Embryonic facial prominence (tissue), 1 donor: Measurements from ENCODE around the gene TXNL4A.

ENCODE experiments used
- DNase-seq: peaks from one replicate; pipeline ENCODE4 v3.0.0-alpha.2; 2016; ENCODE audit errors: extremely low spot score

Gene TXNL4A

GRCh38 chr18:79949697-79950487 is 38.5 kb downstream of the TXNL4A start:
- no peak for DNase-seq

- no peak for DNase-seq
These were observed 39.5 kb downstream of the TXNL4A start for GRCh38 chr18:79948719-79949411.

- DNase-seq, result no peak
These were observed 40.3 kb downstream of the TXNL4A start for GRCh38 chr18:79947881-79948610.

- DNase-seq, result no peak
These were observed 41.2 kb downstream of the TXNL4A start for GRCh38 chr18:79947054-79947755.

- DNase-seq, result no peak
These were observed 43.0 kb downstream of the TXNL4A start for GRCh38 chr18:79945118-79946042.

- DNase-seq, result no peak
These were observed 43.6 kb downstream of the TXNL4A start for GRCh38 chr18:79944746-79945117.

GRCh38 chr18:79944126-79944731 is 44.1 kb downstream of the TXNL4A start:
- DNase-seq, result no peak

- no peak for DNase-seq
These were observed 44.7 kb downstream of the TXNL4A start for GRCh38 chr18:79943608-79944125.

GRCh38 chr18:79942786-79943607 is 45.4 kb downstream of the TXNL4A start:
- DNase-seq, result no peak

- DNase-seq, result no peak
These were observed 46.2 kb downstream of the TXNL4A start for GRCh38 chr18:79942211-79942610.

GRCh38 chr18:79941473-79942119 is 46.8 kb downstream of the TXNL4A start:
- no peak for DNase-seq

GRCh38 chr18:79940814-79941472 is 47.4 kb downstream of the TXNL4A start:
- no peak for DNase-seq

GRCh38 chr18:79940126-79940813 is 48.1 kb downstream of the TXNL4A start:
- no peak for DNase-seq

GRCh38 chr18:79939096-79939495 is 49.3 kb downstream of the TXNL4A start:
- no peak for DNase-seq

GRCh38 chr18:79938196-79938595 is 50.2 kb downstream of the TXNL4A start:
- no peak for DNase-seq

GRCh38 chr18:79937103-79937860 is 51.1 kb downstream of the TXNL4A start:
- DNase-seq, result no peak

GRCh38 chr18:79936641-79937040 is 51.7 kb downstream of the TXNL4A start:
- no peak for DNase-seq
